ENCODE measurements around the gene SRI.

The SRI gene

GRCh38 chr7:88224601-88225275, 4.9 kb upstream of the SRI start:
- no peak for DNase-seq (ENCODE audit: low spot score)

DNA sequence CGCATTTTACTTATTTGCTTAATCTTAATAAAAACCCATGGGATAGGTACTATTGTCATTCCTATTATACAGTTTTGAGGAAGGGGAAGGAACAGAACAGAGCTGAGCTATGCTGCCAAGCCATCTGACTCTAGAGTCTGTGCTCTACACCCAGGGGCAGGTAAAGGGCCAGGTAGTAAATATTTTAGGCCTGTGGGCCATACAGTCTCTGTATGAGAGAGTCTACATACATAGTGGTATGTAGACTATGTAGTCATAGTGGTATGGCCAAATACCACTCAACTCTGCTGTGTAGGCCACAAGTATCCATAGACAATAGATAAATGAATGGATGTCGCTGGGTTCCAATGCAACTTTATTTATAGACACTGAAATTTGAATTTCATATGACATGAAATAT, 3.4 kb upstream of the SRI start:
- no peak for DNase-seq (ENCODE audit: low spot score)

DNA sequence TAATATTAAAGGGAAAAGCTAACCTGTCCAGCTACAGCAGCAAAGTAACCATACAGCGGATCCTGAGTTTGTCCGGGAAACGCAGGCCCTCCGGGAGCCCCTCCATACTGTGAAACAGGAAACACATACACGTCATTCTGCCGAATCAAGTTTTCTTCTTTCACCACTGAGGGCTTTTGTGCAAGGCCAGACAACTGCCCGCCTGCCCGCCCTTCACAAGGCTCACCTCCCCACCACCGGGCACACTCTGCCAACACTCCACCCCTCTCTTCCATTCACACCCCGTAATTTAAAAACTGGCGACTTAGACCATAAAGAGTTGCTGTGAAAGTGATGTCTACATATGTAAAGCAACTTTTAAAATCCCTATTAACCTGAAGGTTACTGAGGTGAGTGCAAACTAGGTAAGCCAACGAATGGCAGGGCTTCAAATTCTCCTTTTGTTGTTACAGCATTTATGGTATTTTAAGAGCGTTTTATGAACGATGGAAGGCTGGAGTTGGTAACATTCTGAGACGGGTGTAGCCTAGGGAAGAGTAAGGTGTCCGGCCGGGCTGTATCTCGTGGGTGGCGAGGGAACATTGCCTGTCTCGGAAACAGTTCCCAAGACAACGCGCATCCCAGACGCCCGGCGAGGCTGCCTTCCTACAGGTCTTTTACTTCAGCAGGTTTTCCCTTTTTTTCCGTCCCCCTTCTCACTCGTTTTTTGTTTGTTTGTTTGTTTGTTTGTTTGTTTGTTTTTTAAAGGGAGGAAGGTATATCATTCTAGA, 817 bp downstream of the SRI start:
- peak; percentile 52 for DNase-seq (ENCODE audit: low spot score)

GRCh38 chr7:88218429-88218745, 1.5 kb downstream of the SRI start:
- DNase-seq (ENCODE audit: low spot score): no peak

- no peak for DNase-seq (ENCODE audit: low spot score)
Observed at GRCh38 chr7:88217675-88218428, 2.0 kb downstream of the SRI start.

- no peak for DNase-seq (ENCODE audit: low spot score)
Observed at GRCh38 chr7:88216276-88216675, 3.6 kb downstream of the SRI start.

DNA sequence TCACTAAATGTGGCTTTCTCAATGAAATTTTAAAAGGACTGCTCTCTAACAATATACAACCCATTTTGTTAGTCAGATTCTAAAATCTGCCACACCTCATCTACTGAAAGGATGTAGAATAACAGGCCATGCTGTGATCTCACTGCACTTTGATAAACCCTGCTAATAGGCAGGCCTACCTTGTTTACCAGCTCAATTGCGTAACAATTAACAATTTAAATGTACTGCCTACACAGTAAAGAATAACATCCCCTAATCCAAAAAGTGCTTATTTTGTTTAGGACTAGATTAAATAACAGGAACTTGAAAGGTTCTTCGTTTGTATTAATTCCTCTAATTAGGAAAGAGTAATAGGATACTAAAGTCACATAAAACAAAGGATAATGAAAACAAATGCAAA, 4.5 kb downstream of the SRI start:
- DNase-seq (ENCODE audit: low spot score): no peak

GRCh38 chr7:88214456-88214855, 5.4 kb downstream of the SRI start:
- no peak for DNase-seq (ENCODE audit: low spot score)

DNA sequence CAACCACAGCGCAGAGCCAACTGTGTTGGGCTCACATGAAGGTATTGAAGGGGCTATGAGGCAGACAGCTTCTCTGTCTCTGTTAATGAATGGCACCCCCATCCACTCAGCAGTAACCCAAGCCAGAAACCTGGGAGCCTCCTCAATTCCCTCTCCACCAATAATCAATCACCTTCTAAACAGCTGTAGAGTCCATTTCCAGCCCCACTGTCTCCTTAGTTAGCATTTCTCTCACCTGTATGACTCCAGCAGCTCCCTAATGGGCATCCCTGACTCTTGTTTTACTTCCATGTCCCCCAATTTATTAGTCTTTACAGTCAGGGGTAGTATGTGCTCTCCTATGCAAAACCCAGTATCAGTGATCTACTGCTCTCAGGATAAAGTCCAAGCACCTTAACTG, 6.9 kb downstream of the SRI start:
- DNase-seq (ENCODE audit: low spot score): no peak

- DNase-seq (ENCODE audit: low spot score): no peak
Observed at GRCh38 chr7:88208521-88208920, 11.3 kb downstream of the SRI start.

DNA sequence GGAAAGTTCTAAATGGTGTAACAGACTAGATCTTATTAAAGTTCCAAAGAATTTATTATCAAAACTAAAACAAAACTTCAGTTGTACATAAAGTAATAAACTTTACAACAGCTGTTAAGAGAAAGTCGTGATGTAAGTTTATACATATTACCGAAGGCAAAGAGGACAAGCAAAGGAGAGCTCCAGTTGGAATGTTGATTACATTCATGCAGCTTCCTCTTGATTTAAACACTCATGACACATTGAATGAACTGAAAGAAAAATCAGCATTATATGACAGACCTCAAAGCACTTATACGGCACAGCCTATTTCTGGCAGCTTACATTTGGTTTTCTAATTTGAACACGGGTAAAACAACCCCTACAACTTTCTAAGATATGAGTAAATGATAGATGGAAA, 13.6 kb downstream of the SRI start:
- DNase-seq (ENCODE audit: low spot score): no peak

GRCh38 chr7:88205179-88205578, 14.7 kb downstream of the SRI start:
- DNase-seq (ENCODE audit: low spot score): no peak

DNA sequence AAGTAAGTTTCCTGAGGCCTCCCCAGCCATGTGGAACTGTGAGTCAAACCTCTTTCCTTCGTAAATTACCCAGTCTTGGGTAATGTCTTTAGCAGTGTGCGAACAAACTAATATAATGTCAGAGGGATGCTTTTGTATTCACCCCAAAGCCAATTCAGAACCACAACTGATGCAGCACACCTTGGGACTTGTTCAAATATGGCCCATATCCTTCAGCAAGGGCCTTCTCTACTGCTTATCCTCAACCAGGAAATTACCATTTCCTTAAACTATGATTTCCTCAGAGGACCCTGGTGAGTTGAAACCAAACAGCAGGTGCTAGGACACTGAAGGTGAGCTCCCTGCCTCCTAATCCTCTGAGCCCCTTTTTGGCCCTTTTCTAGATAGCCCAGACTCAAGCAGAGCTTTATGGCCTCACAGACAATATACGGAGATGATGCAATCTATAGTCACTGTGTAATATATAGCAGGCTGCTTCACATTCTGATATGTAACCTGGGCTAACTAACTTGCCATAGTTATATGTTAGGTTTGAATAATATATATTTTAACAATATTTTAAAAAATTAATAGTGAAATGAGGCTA, 15.2 kb downstream of the SRI start:
- no peak for DNase-seq (ENCODE audit: low spot score)

GRCh38 chr7:88203401-88203800, 16.4 kb downstream of the SRI start:
- DNase-seq (ENCODE audit: low spot score): peak; percentile 74

- no peak for DNase-seq (ENCODE audit: low spot score)
Observed at GRCh38 chr7:88202799-88203198, 17.0 kb downstream of the SRI start.

- no peak for DNase-seq (ENCODE audit: low spot score)
Observed at GRCh38 chr7:88202278-88202677, 17.6 kb downstream of the SRI start.

DNA sequence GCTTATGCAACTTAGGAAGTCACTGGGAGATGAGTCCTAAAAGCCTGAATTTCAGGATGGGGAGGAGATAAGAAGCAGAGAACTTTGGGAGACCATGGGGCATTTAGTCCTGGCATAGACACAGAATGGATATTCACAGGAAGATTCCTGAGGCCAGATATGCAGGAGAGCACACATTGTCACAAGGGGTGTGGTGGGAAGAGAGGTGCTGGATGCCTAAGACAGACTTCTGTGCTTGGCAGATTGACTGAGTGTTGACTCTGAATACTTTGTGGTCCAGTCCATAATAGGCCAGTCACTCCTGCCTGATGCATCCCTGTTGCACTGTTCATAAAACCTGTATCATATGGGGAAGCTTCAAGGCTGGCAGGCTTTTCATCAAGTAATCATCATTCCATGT, 18.5 kb downstream of the SRI start:
- DNase-seq (ENCODE audit: low spot score): peak; percentile 25

- DNase-seq (ENCODE audit: low spot score): peak; percentile 63
Observed at GRCh38 chr7:88200789-88201188, 19.0 kb downstream of the SRI start.

DNA sequence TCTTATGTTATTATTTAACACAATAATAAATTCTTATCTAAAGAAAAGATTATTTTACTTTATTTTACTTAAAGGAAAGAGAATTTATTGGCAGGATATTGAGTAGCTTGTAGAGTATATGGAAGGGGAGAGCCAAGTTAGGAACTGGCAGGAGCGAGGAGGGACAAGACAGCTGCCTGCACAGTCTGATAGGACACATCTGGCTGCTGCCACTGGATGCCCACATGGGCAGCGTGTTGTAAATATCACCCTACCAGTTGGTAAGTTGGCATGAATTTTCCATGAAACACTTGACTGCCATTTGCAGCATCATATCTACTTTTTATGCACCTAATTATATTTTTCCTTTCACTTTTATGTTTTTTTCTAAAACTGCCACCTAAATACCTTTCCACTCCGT, 19.6 kb downstream of the SRI start:
- no peak for DNase-seq (ENCODE audit: low spot score)

GRCh38 chr7:88191911-88192310, 27.9 kb downstream of the SRI start:
- DNase-seq (ENCODE audit: low spot score): no peak

DNA sequence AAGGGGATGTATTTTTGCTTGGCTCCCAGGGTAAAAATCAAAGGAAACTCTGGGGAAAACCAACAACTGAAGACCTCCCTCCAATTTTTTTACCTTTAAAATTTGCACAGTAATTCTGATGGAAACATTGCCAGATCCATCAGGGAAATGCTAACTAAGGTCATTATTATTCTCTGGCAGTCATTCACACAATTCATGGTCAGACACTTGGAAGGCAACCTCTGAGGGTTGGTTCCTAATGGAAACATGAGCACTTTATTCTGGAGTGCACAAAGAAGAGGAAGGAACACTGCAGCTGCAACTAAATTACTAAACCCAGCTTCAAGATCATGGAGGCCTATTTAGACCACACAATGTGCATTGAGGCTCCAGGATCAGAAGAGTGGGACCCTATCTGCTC, 34.2 kb downstream of the SRI start:
- no peak for DNase-seq (ENCODE audit: low spot score)

- DNase-seq (ENCODE audit: low spot score): no peak
Observed at GRCh38 chr7:88184848-88185304, 35.0 kb downstream of the SRI start.

- no peak for DNase-seq (ENCODE audit: low spot score)
Observed at GRCh38 chr7:88183051-88183450, 36.8 kb downstream of the SRI start.
